Sigmoid colon (tissue), 7 donors: ENCODE measurements around the gene GHDC. TPM values are rescaled to one million over a fixed set of nuclear protein-coding genes. Genes with fewer than 3 reads are reported as not detected.
"Not testable (repeated sequence)": the region's sequence is repeated elsewhere in the genome, so short reads cannot be mapped to it uniquely, and the experiment has no call there.

Source experiments
- DNase-seq: peaks from one replicate; pipeline ENCODE4 v3.0.0-alpha.2; 2019
- H3K27ac ChIP-seq, 4 donors: fragments of 200-600 bp; sonication (generic); one replicate each; pipeline ENCODE4 v1.5.1; 2016 to 2019; ENCODE audit warnings: mild to moderate bottlenecking in 1 of 4
- H3K27me3 ChIP-seq, 3 donors: fragments of 200-600 bp; sonication (generic); one replicate each; pipeline ENCODE4 v1.5.1; 2019; ENCODE audit warnings: mild to moderate bottlenecking in 1 of 3
- H3K36me3 ChIP-seq, 4 donors: fragments of 200-600 bp; sonication (generic); one replicate each; pipeline ENCODE4 v1.5.1; 2016 to 2019
- H3K4me1 ChIP-seq, 4 donors: fragments of 200-600 bp; sonication (generic); one replicate each; pipeline ENCODE4 v1.5.1; 2017 to 2019
- H3K4me3 ChIP-seq, 4 donors: fragments of 200-600 bp; sonication (generic); one replicate each; pipeline ENCODE4 v1.5.1; 2017 to 2019; ENCODE audit warnings: mild to moderate bottlenecking in 2 of 4, moderate library complexity in 1 of 4
- H3K9me3 ChIP-seq, 4 donors: fragments of 200-600 bp in 3 of 4; sonication (generic) in 3 of 4; one replicate each; pipeline versions ENCODE4 v1.5.1 to v1.6.1; 2013 to 2019
- EP300 ChIP-seq, 4 donors: sonication (generic); formaldehyde crosslinking; IDR thresholded peaks; one replicate each; pipeline ENCODE4 v1.6.1; 2017; ENCODE audit warnings: antibody characterized with exemption in 4 of 4
- POLR2A ChIP-seq, 2 donors: fragments of 450-650 bp; IDR thresholded peaks; one replicate each; pipeline ENCODE4 v1.6.1; 2016; ENCODE audit warnings: antibody characterized with exemption in 2 of 2, mild to moderate bottlenecking in 2 of 2, moderate library complexity in 2 of 2
- POLR2AphosphoS5 ChIP-seq, 4 donors: sonication (generic); formaldehyde crosslinking; IDR thresholded peaks; one replicate each; pipeline ENCODE4 v1.6.1; 2017; ENCODE audit warnings: antibody characterized with exemption in 4 of 4
- WGBS, 2 donors: extraction: QIAGEN DNeasy Blood & Tissue Kit; methylation state at CpG; one replicate each; pipeline ENCODE4 v1.1.7; 2013; 5-methylcytosine and 5-hydroxymethylcytosine counted together
- intact Hi-C: fragments of 100-400 bp; cut with DNase I; formaldehyde crosslinking; loops from one replicate; pipeline ENCODE4 v1.15.1; 2023
- polyA plus RNA-seq, 3 donors: library from polyadenylated mRNA; stranded (reverse); fragments of 200-250 nt; gene quantifications; one replicate each; pipeline ENCODE4 v1.2.3, GENCODE V29; 2013
- total RNA-seq, 4 donors: library from RNA; depleted of rRNA; stranded (reverse); fragments of >200 nt; gene quantifications; one replicate each; pipeline ENCODE4 v1.1.0, GENCODE V29; 2016
- TF ChIP-seq, protein P1 (sequence below), 4 experiments: fragments of 450-650 bp in 3 of 4; fragments of 200-600 bp in 1 of 4; IDR thresholded peaks; one replicate each; pipeline ENCODE4 v1.5.1; 2016 to 2019; ENCODE audit warnings: antibody characterized with exemption in 4 of 4, mild to moderate bottlenecking in 3 of 4, moderate library complexity in 2 of 4
- donor health status: healthy with polysubstance abuse.
- donor health status: Bipolar disorder and iron deficiency.
- donor health status: healthy.

The GHDC gene, protein sequence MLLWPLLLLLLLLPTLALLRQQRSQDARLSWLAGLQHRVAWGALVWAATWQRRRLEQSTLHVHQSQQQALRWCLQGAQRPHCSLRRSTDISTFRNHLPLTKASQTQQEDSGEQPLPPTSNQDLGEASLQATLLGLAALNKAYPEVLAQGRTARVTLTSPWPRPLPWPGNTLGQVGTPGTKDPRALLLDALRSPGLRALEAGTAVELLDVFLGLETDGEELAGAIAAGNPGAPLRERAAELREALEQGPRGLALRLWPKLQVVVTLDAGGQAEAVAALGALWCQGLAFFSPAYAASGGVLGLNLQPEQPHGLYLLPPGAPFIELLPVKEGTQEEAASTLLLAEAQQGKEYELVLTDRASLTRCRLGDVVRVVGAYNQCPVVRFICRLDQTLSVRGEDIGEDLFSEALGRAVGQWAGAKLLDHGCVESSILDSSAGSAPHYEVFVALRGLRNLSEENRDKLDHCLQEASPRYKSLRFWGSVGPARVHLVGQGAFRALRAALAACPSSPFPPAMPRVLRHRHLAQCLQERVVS
- total RNA-seq (10 to 100 TPM; 32.1 to 76.0 (median 42.4) TPM), polyA plus RNA-seq (10 to 100 TPM in 1 of 3 donors, 1 to 10 TPM in 2; 5.8 to 25.8 (median 7.2) TPM)

DNA sequence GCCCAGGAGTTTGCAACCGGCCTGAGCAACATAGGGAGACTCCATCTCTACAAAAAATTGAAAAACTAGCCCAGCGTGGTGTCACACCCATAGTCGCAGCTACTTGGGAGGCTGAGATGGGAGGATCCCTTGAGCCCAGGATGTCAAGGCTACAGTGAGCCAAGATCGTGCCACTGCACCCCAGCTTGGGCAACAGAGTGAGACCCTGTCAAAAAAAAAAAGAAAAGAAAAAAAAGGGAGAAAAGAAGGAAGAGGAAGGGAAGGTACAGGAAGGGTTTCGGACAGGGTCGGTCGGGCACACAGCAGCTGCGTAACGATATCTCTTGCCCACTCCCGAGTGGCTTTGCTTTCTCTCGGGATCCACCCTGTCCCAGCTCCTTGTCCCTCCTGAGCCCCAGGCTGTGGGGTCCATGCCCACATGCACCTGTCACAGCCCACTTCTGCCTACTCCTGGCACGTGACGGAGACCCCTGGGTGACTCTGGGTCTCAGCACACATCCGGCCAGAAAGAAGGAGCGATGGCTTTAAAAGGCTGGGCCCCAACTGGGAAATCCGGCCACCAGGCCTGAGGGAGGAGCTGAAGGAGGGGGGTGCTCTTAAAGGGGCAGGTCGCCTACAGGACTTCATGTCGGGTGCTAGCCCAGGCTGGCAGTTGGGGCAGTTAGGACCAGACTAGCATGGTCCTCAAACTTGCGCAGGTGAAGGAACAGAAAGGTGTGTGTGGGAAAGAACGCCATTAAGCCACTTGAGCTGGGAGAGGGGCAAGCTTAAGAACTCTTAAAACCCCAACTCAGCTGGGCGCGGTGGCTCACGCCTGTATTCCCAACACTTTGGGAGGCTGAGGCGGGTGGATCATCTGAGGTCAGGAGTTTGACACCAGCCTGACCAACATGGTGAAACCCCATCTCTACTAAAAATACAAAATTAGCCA, at the start of gene GHDC:
GHDC (minus strand) TSS at position 526 of the 931 bp plus-strand sequence. CDS start 913 bp downstream, outside the sequence.
- H3K27me3 ChIP-seq, result no peaks in the 10 kb centered on the region
- 13 to 22% methylated on average over 24 of the region's 24 CpGs for WGBS, 2 donors
- H3K4me1 ChIP-seq, result peaks cover 0 to 26% (median 19%) of the 10 kb centered on the region in 4 donors
- intact Hi-C loops, result loop anchor here (5.0 kb wide), 2 partner anchors 37 to 93 kb away; partner anchors contain the start of gene STAT5A
- no peaks in the 10 kb centered on the region for H3K9me3 ChIP-seq
- H3K27ac ChIP-seq, result peak within 1 kb of the TSS; percentile 81 to 86 (median 84)
- peak in 3 of 4 donors; percentile 70 to 77 (median 74) for TF ChIP-seq POLR2AphosphoS5 (IDR thresholded peaks at IDR 0.05)
- TF ChIP-seq EP300 (IDR thresholded peaks at IDR 0.05), result no peak
- H3K36me3 ChIP-seq, result peaks cover 0 to 13% (median 0%) of the 10 kb centered on the region in 4 donors
- peak within 1 kb of the TSS; percentile 62 to 81 (median 64) for H3K4me3 ChIP-seq
- DNase-seq, result peak; percentile 94

DNA sequence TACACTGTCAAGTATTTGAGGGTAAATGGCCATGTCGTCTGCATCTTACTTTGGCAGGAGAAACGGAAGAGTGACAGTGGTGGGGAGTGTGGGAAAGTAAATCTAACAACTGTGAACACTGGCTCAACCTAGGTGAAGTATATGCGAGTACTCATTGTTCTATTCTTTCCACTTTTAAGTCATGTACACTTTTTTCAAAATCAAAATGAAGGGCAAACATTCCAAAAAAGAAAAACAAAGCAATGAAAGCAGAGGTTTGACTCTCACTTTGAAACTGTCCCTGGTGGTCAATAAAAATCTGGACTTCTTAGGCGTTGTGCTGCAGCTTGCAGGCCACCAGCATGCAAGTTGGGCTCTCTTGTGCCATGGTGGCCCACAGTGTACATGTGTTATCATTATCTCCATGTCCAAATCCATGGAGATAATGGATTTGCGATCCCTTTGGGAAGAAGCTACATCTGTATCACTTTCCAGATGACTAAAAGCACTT, 49.2 kb upstream of the GHDC start:
- intact Hi-C loops, result no loop called here

DNA sequence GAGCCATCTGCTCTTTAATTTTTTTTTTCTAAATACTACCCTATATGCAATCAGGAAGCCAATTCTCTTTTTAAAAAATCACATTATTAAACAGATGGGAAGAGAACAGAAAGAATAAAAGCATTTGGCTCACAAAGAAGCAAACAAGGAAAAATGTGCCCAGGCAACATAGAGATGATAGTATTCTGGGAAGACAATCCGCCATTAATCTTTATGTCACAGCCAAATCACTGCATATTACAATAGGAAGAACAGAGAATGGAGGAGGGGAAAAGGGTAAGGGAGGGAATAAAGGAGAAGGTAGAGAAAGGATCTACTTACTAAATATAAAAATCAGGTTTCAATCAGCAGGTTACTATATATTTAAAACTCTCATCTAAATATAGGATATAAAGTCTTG, 47.6 kb upstream of the GHDC start:
- no peak for DNase-seq
- peaks cover 0 to 27% (median 20%) of the 10 kb centered on the region in 4 donors for H3K4me1 ChIP-seq
- intact Hi-C loops, result no loop called here
- no peak overlapping the region for H3K27ac ChIP-seq
- H3K4me3 ChIP-seq, result no peak overlapping the region
- H3K36me3 ChIP-seq, result no peaks in the 10 kb centered on the region
- H3K27me3 ChIP-seq, result no peaks in the 10 kb centered on the region
- TF ChIP-seq, protein P1, sequence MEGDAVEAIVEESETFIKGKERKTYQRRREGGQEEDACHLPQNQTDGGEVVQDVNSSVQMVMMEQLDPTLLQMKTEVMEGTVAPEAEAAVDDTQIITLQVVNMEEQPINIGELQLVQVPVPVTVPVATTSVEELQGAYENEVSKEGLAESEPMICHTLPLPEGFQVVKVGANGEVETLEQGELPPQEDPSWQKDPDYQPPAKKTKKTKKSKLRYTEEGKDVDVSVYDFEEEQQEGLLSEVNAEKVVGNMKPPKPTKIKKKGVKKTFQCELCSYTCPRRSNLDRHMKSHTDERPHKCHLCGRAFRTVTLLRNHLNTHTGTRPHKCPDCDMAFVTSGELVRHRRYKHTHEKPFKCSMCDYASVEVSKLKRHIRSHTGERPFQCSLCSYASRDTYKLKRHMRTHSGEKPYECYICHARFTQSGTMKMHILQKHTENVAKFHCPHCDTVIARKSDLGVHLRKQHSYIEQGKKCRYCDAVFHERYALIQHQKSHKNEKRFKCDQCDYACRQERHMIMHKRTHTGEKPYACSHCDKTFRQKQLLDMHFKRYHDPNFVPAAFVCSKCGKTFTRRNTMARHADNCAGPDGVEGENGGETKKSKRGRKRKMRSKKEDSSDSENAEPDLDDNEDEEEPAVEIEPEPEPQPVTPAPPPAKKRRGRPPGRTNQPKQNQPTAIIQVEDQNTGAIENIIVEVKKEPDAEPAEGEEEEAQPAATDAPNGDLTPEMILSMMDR (IDR thresholded peaks at IDR 0.05), result no peak
- no peak for TF ChIP-seq POLR2A (IDR thresholded peaks at IDR 0.05)
- TF ChIP-seq POLR2AphosphoS5 (IDR thresholded peaks at IDR 0.05), result no peak
- no peak for TF ChIP-seq EP300 (IDR thresholded peaks at IDR 0.05)
- 94 to 100% methylated on average over 1 of the region's 1 CpG for WGBS, 2 donors
- no peaks in the 10 kb centered on the region for H3K9me3 ChIP-seq

More for the DNA sequence above, 49.2 kb upstream of the GHDC start:
- Histone ChIP-seq H3K9me3 (no peaks in the 10 kb centered on the region), H3K36me3 (no peaks in the 10 kb centered on the region), H3K4me3 (no peak overlapping the region), H3K4me1 (peaks cover 0 to 43% (median 33%) of the 10 kb centered on the region in 4 donors), H3K27me3 (no peaks in the 10 kb centered on the region), H3K27ac (peak overlapping the region in 1 of 4 donors; percentile 26)
- DNase-seq, result peak; percentile 10
- WGBS, 2 donors, result 88 to 90% methylated on average over 5 of the region's 5 CpGs
- TF ChIP-seq, protein P1 (IDR thresholded peaks at IDR 0.05), result no peak

DNA sequence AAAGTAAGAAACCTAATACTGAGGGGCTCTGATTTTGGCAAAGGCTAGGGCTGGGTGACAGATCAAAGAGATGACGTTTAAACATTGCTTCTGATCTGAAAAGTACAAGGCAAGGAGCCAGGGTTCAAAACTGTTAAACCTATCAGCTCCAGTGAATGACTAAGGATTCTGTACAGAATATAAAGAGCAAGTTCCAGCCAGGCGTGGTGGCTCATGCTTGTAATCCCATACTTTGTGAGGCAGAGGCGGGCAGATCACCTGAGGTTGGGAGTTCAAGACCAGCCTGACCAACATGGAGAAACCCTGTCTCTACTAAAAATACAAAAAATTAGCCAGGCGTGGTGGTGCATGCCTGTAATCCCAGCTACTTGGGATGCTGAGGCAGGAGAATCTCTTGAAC, 46.6 kb upstream of the GHDC start:
- WGBS, 2 donors, result 76 to 85% methylated on average over 4 of the region's 4 CpGs
- intact Hi-C loops, H3K27ac ChIP-seq, H3K27me3 ChIP-seq, H3K9me3 ChIP-seq, H3K4me3 ChIP-seq, H3K36me3 ChIP-seq: not testable (repeated sequence)
- H3K4me1 ChIP-seq, result peaks cover 0 to 19% (median 10%) of the 10 kb centered on the region in 4 donors
- DNase-seq, result peak; percentile 44

DNA sequence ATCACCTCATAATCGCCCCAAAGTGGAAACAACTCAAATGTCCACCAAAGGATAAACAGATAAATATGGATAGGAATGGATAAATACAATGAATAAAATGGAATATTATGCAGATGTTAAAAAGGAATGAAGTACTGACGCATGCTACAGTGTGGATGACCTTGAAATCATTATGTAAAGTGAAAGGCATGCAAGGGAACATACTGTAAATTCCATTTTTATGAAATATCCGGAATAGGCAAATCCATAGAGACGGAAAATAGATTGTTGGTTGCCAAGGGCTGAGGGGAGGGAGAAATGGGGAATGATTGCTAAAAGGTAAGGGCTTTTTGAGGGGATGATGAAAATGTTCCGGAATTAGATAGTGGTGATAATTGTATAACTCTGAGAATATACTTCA, 45.9 kb upstream of the GHDC start:
- peaks cover 0 to 21% (median 11%) of the 10 kb centered on the region in 4 donors for H3K4me1 ChIP-seq
- no peak overlapping the region for H3K27ac ChIP-seq
- H3K4me3 ChIP-seq, result no peak overlapping the region
- no peaks in the 10 kb centered on the region for H3K36me3 ChIP-seq
- WGBS, 2 donors, result 85 to 94% methylated on average over 5 of the region's 5 CpGs
- no peaks in the 10 kb centered on the region for H3K27me3 ChIP-seq
- intact Hi-C loops, result no loop called here
- TF ChIP-seq, protein P1 (IDR thresholded peaks at IDR 0.05), result no peak
- TF ChIP-seq POLR2A (IDR thresholded peaks at IDR 0.05) (no peak), POLR2AphosphoS5 (IDR thresholded peaks at IDR 0.05) (no peak), EP300 (IDR thresholded peaks at IDR 0.05) (no peak)
- no peaks in the 10 kb centered on the region for H3K9me3 ChIP-seq
- no peak for DNase-seq

DNA sequence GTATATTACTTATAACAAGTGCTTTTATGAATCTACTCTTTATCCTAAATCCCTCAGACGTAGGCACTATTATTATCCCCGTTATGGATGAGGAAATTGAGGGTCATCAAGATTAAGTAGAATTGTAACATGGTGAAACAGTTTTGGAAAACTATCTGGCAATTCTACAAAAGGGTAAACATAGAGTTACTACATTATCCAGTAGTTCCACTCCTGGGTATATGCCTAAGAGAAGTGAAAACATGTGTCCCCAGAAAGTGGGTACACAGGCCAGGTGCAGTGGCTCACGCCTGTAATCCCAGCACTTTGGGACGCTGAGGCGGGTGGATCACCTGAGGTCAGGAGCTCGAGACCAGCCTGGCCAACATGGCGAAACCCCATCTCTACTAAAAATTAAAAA, 45.3 kb upstream of the GHDC start:
- peaks cover 0 to 28% (median 14%) of the 10 kb centered on the region in 4 donors for H3K4me1 ChIP-seq
- DNase-seq, H3K9me3 ChIP-seq, H3K27ac ChIP-seq, H3K4me3 ChIP-seq, intact Hi-C loops, H3K36me3 ChIP-seq, H3K27me3 ChIP-seq: not testable (repeated sequence)
- WGBS, 2 donors, result 90 to 93% methylated on average over 7 of the region's 7 CpGs
